ENCODE measurements around the gene TPSD1.
"Not testable (repeated sequence)": the region's sequence is repeated elsewhere in the genome, so short reads cannot be mapped to it uniquely, and the experiment has no call there.

TPSD1 gene

GRCh38 chr16:1262846-1263221 is 7.0 kb downstream of the TPSD1 start:
- no peak for DNase-seq (ENCODE audit: low read depth)

GRCh38 chr16:1263591-1264344 is 7.9 kb downstream of the TPSD1 start:
- DNase-seq (ENCODE audit: low read depth) = no peak

GRCh38 chr16:1264345-1265089 is 8.6 kb downstream of the TPSD1 start:
- no peak for DNase-seq (ENCODE audit: low read depth)

DNA sequence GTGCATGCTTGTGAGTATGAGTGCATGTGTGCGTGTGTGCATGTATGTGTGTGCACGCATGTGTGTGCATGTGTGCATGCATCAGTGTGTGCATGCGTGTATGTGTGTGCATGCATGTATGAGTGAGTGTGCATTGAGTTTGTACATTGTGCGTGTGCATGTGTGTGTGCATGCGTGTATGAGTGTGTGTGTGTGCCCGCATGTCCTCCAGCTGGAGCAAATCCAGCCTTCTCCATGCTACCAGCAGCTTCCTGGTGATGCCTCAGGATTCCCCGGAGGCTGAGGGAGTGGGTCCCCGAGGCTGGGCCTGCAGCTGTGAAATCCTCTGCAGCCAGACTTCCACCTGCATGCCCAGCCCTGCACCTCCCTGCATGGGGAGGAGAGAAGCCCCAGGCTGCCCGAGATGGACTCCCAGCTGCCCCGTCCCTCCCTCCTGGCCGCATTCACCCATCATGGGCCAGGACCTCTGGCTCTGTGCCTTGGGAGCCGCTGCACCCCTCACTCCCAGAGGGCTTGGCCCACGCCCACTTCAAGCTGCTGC is 9.3 kb downstream of the TPSD1 start:
- no peak for DNase-seq (ENCODE audit: low read depth)

- no peak for DNase-seq (ENCODE audit: low read depth)
Observed at GRCh38 chr16:1265826-1266225, 10.0 kb downstream of the TPSD1 start.

DNA sequence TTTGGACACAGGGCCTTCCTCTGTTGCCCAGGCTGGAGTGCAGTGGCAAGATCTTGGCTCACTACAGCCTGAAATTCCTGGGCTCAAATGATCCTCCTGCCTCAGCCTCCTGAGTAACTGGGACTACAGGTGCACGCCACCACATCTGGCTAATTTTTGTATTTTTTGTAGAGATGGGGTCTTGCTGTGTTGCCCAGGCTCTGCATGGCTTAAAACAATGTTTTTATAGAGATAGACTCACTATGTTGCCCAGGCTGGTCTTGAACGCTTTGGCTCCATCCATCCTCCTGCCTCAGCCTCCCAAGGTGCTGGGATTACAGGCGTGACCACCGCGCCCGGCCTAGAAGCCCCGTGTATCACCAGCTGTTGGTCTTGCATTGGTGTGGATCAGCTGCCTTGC is 13.5 kb downstream of the TPSD1 start:
- DNase-seq (ENCODE audit: low read depth) = not testable (repeated sequence)

DNA sequence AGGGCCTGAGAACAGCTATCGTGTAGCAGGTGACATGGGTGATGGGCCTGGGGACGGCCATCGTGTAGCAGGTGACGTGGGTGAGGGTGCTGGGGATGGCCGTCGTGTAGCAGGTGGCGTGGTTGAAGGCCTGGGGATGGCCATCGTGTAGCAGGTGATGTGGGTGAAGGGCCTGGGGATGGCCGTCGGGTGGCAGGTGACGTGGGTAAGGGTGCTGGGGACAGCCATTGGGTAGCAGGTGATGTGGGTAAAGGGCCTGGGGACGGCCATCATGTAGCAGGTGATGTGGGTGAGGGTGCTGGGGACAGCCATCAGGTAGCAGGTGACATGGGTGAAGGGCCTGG is 15.5 kb downstream of the TPSD1 start:
- DNase-seq (ENCODE audit: low read depth) = no peak

DNA sequence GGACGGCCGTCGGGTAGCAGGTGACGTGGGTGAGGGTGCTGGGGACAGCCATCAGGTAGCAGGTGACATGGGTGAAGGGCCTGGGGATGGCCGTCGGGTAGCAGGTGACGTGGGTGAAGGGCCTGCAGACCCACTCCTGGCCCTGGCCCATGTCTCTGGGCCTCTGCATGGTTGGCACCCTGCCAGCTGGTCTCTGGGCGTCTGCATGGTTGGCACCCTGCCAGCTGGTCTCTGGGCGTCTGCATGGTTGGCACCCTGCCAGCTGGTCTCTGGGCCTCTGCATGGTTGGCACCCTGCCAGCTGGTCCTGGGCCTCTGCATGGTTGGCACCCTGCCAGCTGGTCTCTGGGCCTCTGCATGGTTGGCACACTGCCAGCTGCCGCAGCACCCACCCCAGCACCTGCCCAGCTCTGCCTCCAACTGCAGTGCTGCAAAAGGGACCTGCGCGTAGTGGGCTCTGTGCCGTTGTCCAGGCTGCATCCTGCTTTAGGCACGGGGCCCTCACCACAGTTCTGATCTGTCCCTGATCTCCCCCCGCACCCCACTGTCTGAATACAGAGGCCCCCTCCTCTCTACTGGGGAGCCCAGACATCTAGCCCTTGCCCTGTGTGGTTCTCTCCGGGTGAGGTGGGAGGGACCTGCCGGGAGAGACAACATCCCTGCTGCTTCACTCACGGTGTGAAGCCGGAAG is 16.0 kb downstream of the TPSD1 start:
- DNase-seq (ENCODE audit: low read depth) = not testable (repeated sequence)

GRCh38 chr16:1272453-1273198 is 16.8 kb downstream of the TPSD1 start:
- DNase-seq (ENCODE audit: low read depth) = no peak

DNA sequence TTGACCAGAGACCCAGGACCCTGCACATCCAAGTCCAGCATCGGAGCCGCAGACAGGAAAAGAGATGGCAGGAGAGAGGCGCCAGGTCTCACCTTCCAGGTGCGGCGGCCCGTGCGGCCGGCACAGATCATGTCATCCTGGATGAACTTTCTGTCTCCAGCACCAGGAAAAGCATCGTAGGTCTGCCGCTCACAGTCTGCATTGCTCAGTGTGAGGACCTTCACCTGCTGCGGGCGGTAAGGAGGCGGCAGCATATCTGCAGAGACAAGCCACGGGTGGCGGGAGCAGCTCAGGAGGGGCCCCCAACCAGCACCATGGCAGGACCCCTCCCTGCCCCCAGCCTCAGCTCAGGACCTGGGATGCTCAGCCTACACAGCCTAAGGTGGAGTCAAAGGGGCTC is 17.9 kb downstream of the TPSD1 start:
- DNase-seq (ENCODE audit: low read depth) = no peak

- no peak for DNase-seq (ENCODE audit: low read depth)
Observed at GRCh38 chr16:1274767-1275166, 18.9 kb downstream of the TPSD1 start.

GRCh38 chr16:1275791-1276579 is 20.1 kb downstream of the TPSD1 start:
- DNase-seq (ENCODE audit: low read depth) = no peak

DNA sequence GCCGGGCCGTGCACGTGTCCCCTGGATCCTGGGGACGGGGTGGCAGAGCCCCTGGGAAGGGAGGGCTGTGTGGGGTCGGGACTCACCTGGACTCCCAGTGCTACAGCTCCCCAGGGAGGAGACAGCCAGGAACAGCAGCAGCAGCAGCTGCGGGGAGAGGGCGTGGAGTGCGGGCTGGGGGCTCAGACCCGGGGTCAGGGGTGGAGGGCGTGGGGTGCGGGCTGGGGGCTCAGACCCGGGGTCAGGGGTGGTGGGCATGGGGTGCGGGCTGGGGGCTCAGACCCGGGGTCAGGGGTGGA is 20.7 kb downstream of the TPSD1 start:
- no peak for DNase-seq (ENCODE audit: low read depth)

GRCh38 chr16:1277151-1277598 is 21.3 kb downstream of the TPSD1 start:
- DNase-seq (ENCODE audit: low read depth) = no peak

DNA sequence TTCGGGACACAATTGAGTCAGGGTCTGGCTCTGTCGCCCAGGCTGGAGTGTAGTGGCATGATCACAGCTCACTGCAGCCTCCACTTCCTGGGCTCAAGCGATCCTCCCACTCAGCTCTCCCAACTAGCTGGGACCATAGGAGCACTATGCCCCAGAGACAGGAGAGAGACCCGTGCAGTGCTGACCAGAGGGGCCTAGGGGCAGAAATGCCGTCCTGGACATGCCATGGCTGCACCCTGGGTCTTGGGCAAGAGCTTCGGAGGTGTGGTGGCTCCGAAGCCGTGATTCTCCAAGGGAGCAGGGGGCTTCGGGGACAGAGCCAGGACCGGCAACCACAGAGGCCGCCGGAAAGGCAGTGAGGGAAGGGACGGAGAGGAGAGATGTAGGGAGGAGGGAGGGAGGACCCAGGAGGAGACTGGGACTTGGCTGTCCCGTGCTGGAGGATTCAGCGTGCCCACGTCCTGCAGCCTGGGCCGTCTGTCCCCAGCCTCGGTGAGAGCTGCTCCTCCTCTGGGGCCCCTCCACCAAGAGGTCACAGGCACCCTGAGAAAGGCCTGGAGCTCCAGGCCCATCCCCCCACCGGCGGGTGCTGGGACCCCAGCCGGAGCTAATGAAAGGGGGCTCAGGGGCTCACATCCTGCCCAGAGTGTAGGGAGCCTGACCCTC is 21.9 kb downstream of the TPSD1 start:
- no peak for DNase-seq (ENCODE audit: low read depth)

DNA sequence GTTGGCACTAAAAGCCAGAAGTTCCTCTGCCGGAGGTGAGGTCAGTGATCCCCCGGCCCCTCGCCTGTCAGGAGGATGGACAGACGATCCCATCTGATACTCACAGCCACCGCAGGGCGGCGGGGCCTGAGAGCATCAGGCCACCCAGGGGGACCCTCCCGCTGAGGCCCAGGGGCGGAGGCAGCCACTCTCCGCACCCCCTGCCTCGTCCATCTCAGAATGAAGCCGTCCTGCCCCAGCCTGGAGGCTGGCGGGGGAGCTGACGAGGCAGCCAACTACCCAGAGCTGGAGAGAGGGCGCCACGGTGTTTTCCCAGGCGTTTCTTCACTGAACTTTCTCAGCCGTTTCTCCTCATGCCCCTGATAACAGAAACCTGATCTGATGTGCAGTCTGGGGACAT is 22.6 kb downstream of the TPSD1 start:
- DNase-seq (ENCODE audit: low read depth) = no peak

GRCh38 chr16:1279081-1279944 is 23.4 kb downstream of the TPSD1 start:
- no peak for DNase-seq (ENCODE audit: low read depth)

- DNase-seq (ENCODE audit: low read depth) = no peak
Observed at GRCh38 chr16:1279945-1280589, 24.2 kb downstream of the TPSD1 start.

GRCh38 chr16:1280783-1281182 is 24.9 kb downstream of the TPSD1 start:
- no peak for DNase-seq (ENCODE audit: low read depth)

All from HS-5 (cell line).